C1 segment of cervical spinal cord (tissue), 14 donors: ENCODE data around the gene CORT.
"Not testable (repeated sequence)": the region's sequence is repeated elsewhere in the genome, so short reads cannot be mapped to it uniquely, and the experiment has no call there.

ENCODE experiments used
- DNase-seq, 14 donors: peaks; one replicate each; lab custom pipeline; 2025; lab: John Stamatoyannopoulos, UW

CORT gene

GRCh38 chr1:10438677-10439163 lies 11.1 kb upstream of the CORT start:
- no peak for DNase-seq

- no peak for DNase-seq
Measured at GRCh38 chr1:10440305-10440704, 9.5 kb upstream of the CORT start.

GRCh38 chr1:10440794-10441193 lies 9.0 kb upstream of the CORT start:
- no peak for DNase-seq

GRCh38 chr1:10444248-10444647 lies 5.6 kb upstream of the CORT start:
- DNase-seq = no peak

- no peak for DNase-seq
Measured at GRCh38 chr1:10444795-10445397, 4.9 kb upstream of the CORT start.

- DNase-seq = no peak
Measured at GRCh38 chr1:10446790-10447422, 2.9 kb upstream of the CORT start.

- no peak for DNase-seq
Measured at GRCh38 chr1:10450156-10450814, 454 bp downstream of the CORT start.

- DNase-seq = no peak
Measured at GRCh38 chr1:10450836-10451235, 1.0 kb downstream of the CORT start.

- no peak for DNase-seq
Measured at GRCh38 chr1:10451287-10451686, 1.5 kb downstream of the CORT start.

- no peak for DNase-seq
Measured at GRCh38 chr1:10456048-10456447, 6.2 kb downstream of the CORT start.

GRCh38 chr1:10456661-10457060 lies 6.8 kb downstream of the CORT start:
- no peak for DNase-seq

GRCh38 chr1:10457462-10457861 lies 7.6 kb downstream of the CORT start:
- DNase-seq = not testable (repeated sequence)

GRCh38 chr1:10457875-10458274 lies 8.0 kb downstream of the CORT start:
- DNase-seq = no peak

- no peak for DNase-seq
Measured at GRCh38 chr1:10459184-10459583, 9.4 kb downstream of the CORT start.

- no peak for DNase-seq
Measured at GRCh38 chr1:10467078-10467477, 17.2 kb downstream of the CORT start.

GRCh38 chr1:10470043-10470442 lies 20.2 kb downstream of the CORT start:
- no peak for DNase-seq

GRCh38 chr1:10471411-10472219 lies 21.8 kb downstream of the CORT start:
- peak in 1 of 14 donors; percentile 57 for DNase-seq

GRCh38 chr1:10472220-10473144 lies 22.7 kb downstream of the CORT start, which contains the start of gene DFFA:
Gene DFFA, minus strand, starts transcription at chr1:10472529. Its CDS starts 71 bp downstream, at chr1:10472458.
- DNase-seq = peak; percentile 45 to 92 (median 89)

- DNase-seq = no peak
Measured at GRCh38 chr1:10473145-10473765, 23.4 kb downstream of the CORT start.

- not testable (repeated sequence) for DNase-seq
Measured at GRCh38 chr1:10474309-10474612, 24.4 kb downstream of the CORT start.
